Loucy (cell line): ENCODE results near the gene PSD2.

Source experiments
- CTCF ChIP-seq: fragments of 200-600 bp; sonication (generic); conservative IDR thresholded peaks from 2 replicates; pipeline ENCODE4 v1.5.1; 2014; ENCODE audit warnings: mild to moderate bottlenecking, antibody characterized with exemption, low read length
- EZH2phosphoT487 ChIP-seq: fragments of 200-600 bp; IDR thresholded peaks from 2 replicates; pipeline ENCODE4 v1.6.1; 2018; ENCODE audit warnings: antibody characterized with exemption, mild to moderate bottlenecking, moderate library complexity, borderline replicate concordance

GRCh38 chr5:139829471-139829870 is 33.9 kb downstream of the PSD2 start:
- TF ChIP-seq CTCF, result no peak
- no peak for TF ChIP-seq EZH2phosphoT487
